ENCODE measurements around the gene APOLD1. TPM values are rescaled to one million over a fixed set of nuclear protein-coding genes. Genes with fewer than 3 reads are reported as not detected.

The APOLD1 gene
- total and polyA plus RNA-seq, 8 donors: 7.3 to 14.1 (median 10.2) TPM

DNA sequence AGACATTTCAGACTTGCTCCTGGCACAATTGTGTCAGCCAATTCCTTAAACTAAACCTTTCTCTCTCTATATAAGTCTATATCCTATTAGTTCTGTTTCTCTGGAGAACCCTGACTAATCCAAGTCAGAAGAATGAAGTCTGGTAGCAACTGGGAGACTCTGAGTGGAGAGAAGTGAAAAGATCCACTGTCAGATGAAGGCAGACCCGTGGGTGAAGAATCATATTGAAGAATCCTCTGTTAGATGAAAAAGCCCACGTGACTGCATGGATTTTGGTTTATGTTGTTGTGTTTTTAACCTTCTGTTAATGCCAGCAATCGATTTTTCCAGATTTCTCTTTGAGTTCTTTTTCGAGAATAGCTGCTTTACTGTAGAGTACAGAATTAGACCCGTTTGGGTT, 29.5 kb upstream of the APOLD1 start:
- no peaks in the 10 kb centered on the region for H3K36me3 ChIP-seq
- H3K4me3 ChIP-seq: no peak overlapping the region
- no peaks in the 10 kb centered on the region for H3K9me3 ChIP-seq
- no peaks in the 10 kb centered on the region for H3K4me1 ChIP-seq
- ATAC-seq (no peak), DNase-seq (no peak)
- no peak overlapping the region for H3K27ac ChIP-seq
- TF ChIP-seq, protein P1, sequence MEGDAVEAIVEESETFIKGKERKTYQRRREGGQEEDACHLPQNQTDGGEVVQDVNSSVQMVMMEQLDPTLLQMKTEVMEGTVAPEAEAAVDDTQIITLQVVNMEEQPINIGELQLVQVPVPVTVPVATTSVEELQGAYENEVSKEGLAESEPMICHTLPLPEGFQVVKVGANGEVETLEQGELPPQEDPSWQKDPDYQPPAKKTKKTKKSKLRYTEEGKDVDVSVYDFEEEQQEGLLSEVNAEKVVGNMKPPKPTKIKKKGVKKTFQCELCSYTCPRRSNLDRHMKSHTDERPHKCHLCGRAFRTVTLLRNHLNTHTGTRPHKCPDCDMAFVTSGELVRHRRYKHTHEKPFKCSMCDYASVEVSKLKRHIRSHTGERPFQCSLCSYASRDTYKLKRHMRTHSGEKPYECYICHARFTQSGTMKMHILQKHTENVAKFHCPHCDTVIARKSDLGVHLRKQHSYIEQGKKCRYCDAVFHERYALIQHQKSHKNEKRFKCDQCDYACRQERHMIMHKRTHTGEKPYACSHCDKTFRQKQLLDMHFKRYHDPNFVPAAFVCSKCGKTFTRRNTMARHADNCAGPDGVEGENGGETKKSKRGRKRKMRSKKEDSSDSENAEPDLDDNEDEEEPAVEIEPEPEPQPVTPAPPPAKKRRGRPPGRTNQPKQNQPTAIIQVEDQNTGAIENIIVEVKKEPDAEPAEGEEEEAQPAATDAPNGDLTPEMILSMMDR (IDR thresholded peaks at IDR 0.05): no peak
- no peaks in the 10 kb centered on the region for H3K27me3 ChIP-seq
- intact Hi-C loops (cut with DNase I): no loop called here

DNA sequence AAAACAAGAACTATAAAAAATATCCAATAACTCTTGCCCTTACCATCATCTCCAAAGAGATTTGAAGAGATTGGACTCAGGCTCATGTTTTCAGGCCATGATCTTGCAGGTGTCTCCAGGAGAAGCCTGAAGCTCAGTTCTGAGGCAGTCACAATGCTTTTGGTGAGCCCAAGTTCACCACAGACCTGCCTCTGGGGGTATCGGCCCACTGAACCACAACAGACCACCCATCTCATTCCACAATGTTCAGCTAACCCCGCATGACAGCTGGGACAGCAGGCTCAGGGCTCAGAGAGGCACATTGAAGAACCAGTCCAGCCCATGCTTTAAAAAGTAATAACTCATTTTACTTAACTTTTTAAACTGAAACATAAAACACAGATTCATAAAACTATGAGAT, 28.3 kb upstream of the APOLD1 start:
- no peaks in the 10 kb centered on the region for H3K27me3 ChIP-seq
- H3K4me3 ChIP-seq: no peak overlapping the region
- H3K4me1 ChIP-seq: no peaks in the 10 kb centered on the region
- intact Hi-C loops (cut with DNase I): no loop called here
- DNase-seq (no peak), ATAC-seq (no peak)
- H3K9me3 ChIP-seq: no peaks in the 10 kb centered on the region
- TF ChIP-seq, protein P1 (IDR thresholded peaks at IDR 0.05): no peak
- H3K27ac ChIP-seq: no peak overlapping the region
- no peaks in the 10 kb centered on the region for H3K36me3 ChIP-seq

DNA sequence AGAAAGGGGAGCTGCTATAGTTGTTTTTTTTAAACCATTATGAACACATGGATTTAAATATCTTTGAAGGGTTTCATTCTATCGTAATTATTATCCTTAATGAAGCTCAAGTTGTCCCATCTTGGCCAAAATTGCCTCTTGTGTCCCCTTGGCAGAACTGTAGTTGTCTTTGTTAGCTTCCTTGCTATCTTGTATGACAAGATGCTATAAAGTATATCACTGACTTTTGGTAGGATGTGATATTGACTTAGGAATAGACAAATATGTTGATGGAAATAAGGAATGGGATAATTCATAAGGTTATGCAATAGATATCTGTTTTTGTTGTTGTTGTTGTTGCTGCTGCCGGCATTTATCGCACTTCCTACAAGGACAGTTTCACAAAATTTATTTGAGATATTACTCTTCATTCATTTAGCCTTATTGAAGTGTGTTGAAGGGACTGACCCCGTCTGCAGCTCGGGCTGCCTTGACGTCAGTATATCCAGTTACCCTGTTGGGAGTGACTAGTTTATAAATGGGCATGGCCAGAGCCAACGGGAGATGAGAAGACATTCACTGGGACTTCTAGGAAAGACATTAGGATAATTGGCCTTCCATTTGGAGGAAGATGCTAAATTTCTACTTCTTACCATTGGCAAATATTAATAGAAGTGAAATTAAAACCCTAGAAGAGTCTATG, 26.1 kb upstream of the APOLD1 start:
- Histone ChIP-seq H3K27me3 (no peaks in the 10 kb centered on the region), H3K4me1 (no peaks in the 10 kb centered on the region), H3K36me3 (no peaks in the 10 kb centered on the region), H3K4me3 (no peak overlapping the region), H3K27ac (no peak overlapping the region), H3K9me3 (no peaks in the 10 kb centered on the region)
- intact Hi-C loops (cut with DNase I): no loop called here
- TF ChIP-seq, protein P1 (IDR thresholded peaks at IDR 0.05): no peak
- ATAC-seq (no peak), DNase-seq (no peak)

DNA sequence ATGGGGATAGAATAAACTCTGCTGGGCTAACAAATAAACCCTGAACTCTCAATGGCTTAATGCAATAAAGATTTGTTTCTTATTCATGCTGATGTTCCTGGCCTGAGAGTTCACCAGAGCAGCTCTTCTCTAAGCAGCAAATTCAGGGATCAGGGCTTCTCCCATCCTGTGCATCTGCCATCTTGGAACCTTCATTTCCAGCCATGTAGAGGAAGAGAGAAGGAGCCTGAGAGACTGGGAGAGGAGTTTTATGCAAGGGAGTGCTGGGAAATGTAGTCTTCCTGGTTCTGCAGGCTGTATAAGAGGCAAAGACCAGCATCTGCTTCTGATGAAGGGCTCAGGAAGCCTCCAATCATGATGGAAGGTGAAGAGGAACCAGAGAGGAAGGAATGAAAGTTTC, 20.6 kb upstream of the APOLD1 start:
- H3K9me3 ChIP-seq: no peaks in the 10 kb centered on the region
- DNase-seq (no peak), ATAC-seq (no peak)
- no peak overlapping the region for H3K4me3 ChIP-seq
- no peak overlapping the region for H3K27ac ChIP-seq
- no peaks in the 10 kb centered on the region for H3K27me3 ChIP-seq
- H3K36me3 ChIP-seq: no peaks in the 10 kb centered on the region
- intact Hi-C loops (cut with DNase I): no loop called here
- no peaks in the 10 kb centered on the region for H3K4me1 ChIP-seq
- TF ChIP-seq, protein P1 (IDR thresholded peaks at IDR 0.05): no peak

DNA sequence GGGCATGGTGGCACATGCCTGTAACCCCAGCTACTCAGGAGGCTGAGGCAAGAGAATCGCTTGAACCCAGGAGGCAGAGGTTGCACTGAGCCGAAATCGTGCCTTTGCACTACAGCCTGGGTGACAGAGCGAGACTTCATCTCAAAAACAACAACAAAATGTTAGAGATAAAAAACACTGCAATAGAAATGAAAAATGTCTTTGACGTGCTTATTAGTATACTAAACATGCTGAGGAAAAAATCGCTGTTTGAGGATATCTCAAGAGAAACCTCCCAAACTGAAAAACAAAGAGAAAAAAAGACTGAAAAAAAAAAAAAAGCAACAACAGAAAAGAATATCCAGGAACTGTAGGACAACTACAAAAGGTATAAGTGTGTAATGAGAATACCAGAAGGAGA, 15.2 kb upstream of the APOLD1 start:
- DNase-seq (no peak), ATAC-seq (no peak)
- no peaks in the 10 kb centered on the region for H3K36me3 ChIP-seq
- TF ChIP-seq, protein P1 (IDR thresholded peaks at IDR 0.05): no peak
- peaks cover 0 to 3% of the 10 kb centered on the region in 2 donors for H3K9me3 ChIP-seq
- H3K4me1 ChIP-seq: no peaks in the 10 kb centered on the region
- intact Hi-C loops (cut with DNase I): no loop called here
- H3K27me3 ChIP-seq: no peaks in the 10 kb centered on the region
- no peak overlapping the region for H3K27ac ChIP-seq
- no peak overlapping the region for H3K4me3 ChIP-seq

All from left lung (tissue), 10 donors.